Measurements from ENCODE around the gene PEMT. TPM values are rescaled to one million over a fixed set of nuclear protein-coding genes. Genes with fewer than 3 reads are reported as not detected.

PEMT gene
- total RNA-seq, 1 experiment from 2014 or later: 39.8 TPM

DNA sequence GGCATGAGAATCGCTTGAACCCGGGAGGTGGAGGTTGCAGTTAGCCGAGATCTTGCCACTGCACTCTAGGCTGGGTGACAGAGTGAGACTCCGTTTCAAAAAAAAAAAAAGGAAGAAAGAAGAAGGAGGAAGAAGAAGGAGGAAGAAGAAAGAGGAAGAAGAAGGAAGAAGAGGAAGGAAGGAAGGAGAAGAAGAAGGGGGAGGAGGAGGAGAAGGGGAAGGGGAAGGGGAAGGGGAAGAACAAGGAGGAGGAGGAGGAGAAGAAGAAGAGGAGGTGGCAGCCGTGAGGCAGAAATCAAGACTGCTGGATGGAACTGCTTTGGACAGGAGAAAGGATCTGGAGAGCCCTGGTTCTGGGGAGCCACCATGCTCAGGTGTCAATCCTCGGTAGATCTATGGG, 29.7 kb upstream of the PEMT start:
- Histone ChIP-seq H3K4me3 (ENCODE audit: low read depth, low read length, poor library complexity, severe bottlenecking) (no peak overlapping the region), H3K4me1 (ENCODE audit: insufficient read depth, low read length, poor library complexity, severe bottlenecking) (no peaks in the 10 kb centered on the region), H3K27ac (ENCODE audit: low read depth, low read length, poor library complexity, severe bottlenecking) (no peak overlapping the region), H3K36me3 (ENCODE audit: insufficient read depth, low read length, poor library complexity, severe bottlenecking) (no peaks in the 10 kb centered on the region), H3K27me3 (replicated peaks; ENCODE audit: insufficient read depth, low read depth, low read length, poor library complexity) (peaks cover 4% of the 10 kb centered on the region), H3K9me3 (ENCODE audit: low read depth, low read length, poor library complexity, severe bottlenecking) (no peaks in the 10 kb centered on the region)
- no peak for DNase-seq (ENCODE audit: low spot score)
- ChIA-PET CTCF (no interaction called here), POLR2A (ENCODE audit: low non-redundant PET) (no interaction called here)
- TF ChIP-seq, protein P1, sequence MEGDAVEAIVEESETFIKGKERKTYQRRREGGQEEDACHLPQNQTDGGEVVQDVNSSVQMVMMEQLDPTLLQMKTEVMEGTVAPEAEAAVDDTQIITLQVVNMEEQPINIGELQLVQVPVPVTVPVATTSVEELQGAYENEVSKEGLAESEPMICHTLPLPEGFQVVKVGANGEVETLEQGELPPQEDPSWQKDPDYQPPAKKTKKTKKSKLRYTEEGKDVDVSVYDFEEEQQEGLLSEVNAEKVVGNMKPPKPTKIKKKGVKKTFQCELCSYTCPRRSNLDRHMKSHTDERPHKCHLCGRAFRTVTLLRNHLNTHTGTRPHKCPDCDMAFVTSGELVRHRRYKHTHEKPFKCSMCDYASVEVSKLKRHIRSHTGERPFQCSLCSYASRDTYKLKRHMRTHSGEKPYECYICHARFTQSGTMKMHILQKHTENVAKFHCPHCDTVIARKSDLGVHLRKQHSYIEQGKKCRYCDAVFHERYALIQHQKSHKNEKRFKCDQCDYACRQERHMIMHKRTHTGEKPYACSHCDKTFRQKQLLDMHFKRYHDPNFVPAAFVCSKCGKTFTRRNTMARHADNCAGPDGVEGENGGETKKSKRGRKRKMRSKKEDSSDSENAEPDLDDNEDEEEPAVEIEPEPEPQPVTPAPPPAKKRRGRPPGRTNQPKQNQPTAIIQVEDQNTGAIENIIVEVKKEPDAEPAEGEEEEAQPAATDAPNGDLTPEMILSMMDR (conservative IDR thresholded peaks at IDR 0.05; ENCODE audit: low read depth, low read length): no peak
- no peak for TF ChIP-seq EZH2 (IDR thresholded peaks at IDR 0.05; ENCODE audit: borderline replicate concordance, low read depth, low read length, poor library complexity, severe bottlenecking)
- intact Hi-C loops (cut with micrococcal nuclease; ENCODE audit: unreplicated experiment): no loop called here
- no TSS peak for BruUV-seq (replicated peaks)

DNA sequence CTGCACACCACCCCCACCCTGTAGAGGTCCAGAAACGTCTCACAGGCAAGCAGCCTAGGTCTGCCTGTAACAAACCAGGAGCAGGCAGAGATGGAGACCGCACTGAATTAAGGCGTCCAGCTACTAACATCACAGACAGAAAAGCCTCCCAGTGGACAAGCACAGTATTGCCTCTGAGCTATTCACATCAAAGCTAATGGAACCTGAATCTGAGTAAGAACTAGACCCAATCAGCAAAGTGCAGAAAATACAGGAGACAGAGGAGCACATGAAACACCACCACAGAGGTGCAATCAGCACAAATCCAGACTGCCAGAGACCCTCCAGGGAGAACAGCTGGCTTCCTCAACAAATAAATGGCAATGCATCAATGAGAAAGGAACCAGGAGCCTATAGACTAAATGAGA, 22.2 kb upstream of the PEMT start:
- no peaks in the 10 kb centered on the region for H3K27me3 ChIP-seq (replicated peaks; ENCODE audit: insufficient read depth, low read depth, low read length, poor library complexity)
- H3K27ac ChIP-seq (ENCODE audit: low read depth, low read length, poor library complexity, severe bottlenecking): no peak overlapping the region
- DNase-seq (ENCODE audit: low spot score): peak; percentile 82
- ChIA-PET POLR2A (ENCODE audit: low non-redundant PET) (no interaction called here), CTCF (interaction anchor here (0.9 to 1.1 kb wide), 3 partner anchors 9 to 259 kb away, joined by 4 to 9 read pairs (median 7); no protein-coding TSS in a partner anchor)
- TF ChIP-seq EZH2 (IDR thresholded peaks at IDR 0.05; ENCODE audit: borderline replicate concordance, low read depth, low read length, poor library complexity, severe bottlenecking): no peak
- TF ChIP-seq, protein P1 (conservative IDR thresholded peaks at IDR 0.05; ENCODE audit: low read depth, low read length): peak; percentile 76
- no peaks in the 10 kb centered on the region for H3K36me3 ChIP-seq (ENCODE audit: insufficient read depth, low read length, poor library complexity, severe bottlenecking)
- BruUV-seq (replicated peaks): no TSS peak
- intact Hi-C loops (cut with micrococcal nuclease; ENCODE audit: unreplicated experiment): loop anchor here (1.0 kb wide), 1 partner anchor 116 kb away; no protein-coding TSS in a partner anchor
- no peak overlapping the region for H3K4me3 ChIP-seq (ENCODE audit: low read depth, low read length, poor library complexity, severe bottlenecking)
- H3K9me3 ChIP-seq (ENCODE audit: low read depth, low read length, poor library complexity, severe bottlenecking): no peaks in the 10 kb centered on the region
- no peaks in the 10 kb centered on the region for H3K4me1 ChIP-seq (ENCODE audit: insufficient read depth, low read length, poor library complexity, severe bottlenecking)

GRCh38 chr17:17612085-17613022, 20.8 kb upstream of the PEMT start:
- TF ChIP-seq, protein P1 (conservative IDR thresholded peaks at IDR 0.05; ENCODE audit: low read depth, low read length): no peak
- TF ChIP-seq EZH2 (IDR thresholded peaks at IDR 0.05; ENCODE audit: borderline replicate concordance, low read depth, low read length, poor library complexity, severe bottlenecking): no peak
- DNase-seq (ENCODE audit: low spot score): no peak
- BruUV-seq (replicated peaks): no TSS peak
- POLR2A ChIA-PET (ENCODE audit: low non-redundant PET): no interaction called here
- no peak overlapping the region for H3K27ac ChIP-seq (ENCODE audit: low read depth, low read length, poor library complexity, severe bottlenecking)
- no peak overlapping the region for H3K4me3 ChIP-seq (ENCODE audit: low read depth, low read length, poor library complexity, severe bottlenecking)
- CTCF ChIA-PET: interaction anchor here (0.6 kb wide), 1 partner anchor 587 kb away, joined by 8 read pairs; no protein-coding TSS in a partner anchor
- no peaks in the 10 kb centered on the region for H3K36me3 ChIP-seq (ENCODE audit: insufficient read depth, low read length, poor library complexity, severe bottlenecking)
- intact Hi-C loops (cut with micrococcal nuclease; ENCODE audit: unreplicated experiment): loop anchor here (1.0 kb wide), 1 partner anchor 115 kb away; no protein-coding TSS in a partner anchor
- no peaks in the 10 kb centered on the region for H3K4me1 ChIP-seq (ENCODE audit: insufficient read depth, low read length, poor library complexity, severe bottlenecking)
- no peaks in the 10 kb centered on the region for H3K27me3 ChIP-seq (replicated peaks; ENCODE audit: insufficient read depth, low read depth, low read length, poor library complexity)
- no peaks in the 10 kb centered on the region for H3K9me3 ChIP-seq (ENCODE audit: low read depth, low read length, poor library complexity, severe bottlenecking)

Data from A673 (cell line).